Body of pancreas (tissue), 4 donors: Measurements from ENCODE around the gene ARHGAP22. TPM values are rescaled to one million over a fixed set of nuclear protein-coding genes. Genes with fewer than 3 reads are reported as not detected.

Source experiments
- ATAC-seq: fragments of 150-250 bp; one replicate; pipeline ENCODE4 v1.9.1; 2016
- DNase-seq, 4 donors: peaks; one replicate each; pipeline ENCODE4 v3.0.0-alpha.2; 2019
- H3K27ac ChIP-seq, 4 donors: fragments of 200-600 bp; sonication (generic); 1 replicate in 3 of 4; 2 replicates in 1 of 4; pipeline versions ENCODE4 v1.5.1 to v1.6.1; 2016 to 2019; ENCODE audit warnings: mild to moderate bottlenecking in 1 of 4, mixed read lengths in 1 of 4, moderate library complexity in 1 of 4
- H3K27me3 ChIP-seq, 2 donors: fragments of 200-600 bp; sonication (generic); one replicate each; pipeline ENCODE4 v1.6.0; 2016; ENCODE audit warnings: mild to moderate bottlenecking in 1 of 2
- H3K36me3 ChIP-seq, 2 donors: fragments of 200-600 bp; sonication (generic); replicated peaks in 1 of 2; 2 replicates each; pipeline ENCODE4 v1.5.1; 2016; ENCODE audit warnings: low read depth in 2 of 2; ENCODE audit not compliant: insufficient read depth in 1 of 2
- H3K4me1 ChIP-seq: fragments of 200-600 bp; sonication (generic); one replicate; pipeline ENCODE4 v1.6.0; 2016
- H3K4me3 ChIP-seq, 2 donors: fragments of 200-600 bp; sonication (generic); 1 replicate in 1 of 2; 2 replicates in 1 of 2; pipeline ENCODE4 v1.5.1; 2016 to 2019
- H3K9me3 ChIP-seq, 3 donors: fragments of 200-600 bp; sonication (generic); 1 replicate in 2 of 3; 2 replicates in 1 of 3; pipeline ENCODE4 v1.5.1; 2016
- CTCF ChIP-seq, 7 experiments: fragments of 450-650 bp in 4 of 7; fragments of 200-600 bp in 3 of 7; sonication (generic) in 3 of 7; IDR thresholded peaks; one replicate each; pipeline ENCODE4 v1.5.1; 2016 to 2019; ENCODE audit warnings: antibody characterized with exemption in 7 of 7
- POLR2A ChIP-seq, 3 donors: fragments of 450-650 bp; IDR thresholded peaks; one replicate each; pipeline ENCODE4 v1.6.1; 2016; ENCODE audit warnings: antibody characterized with exemption in 3 of 3, mild to moderate bottlenecking in 2 of 3
- WGBS, 2 donors: methylation state at CpG; one replicate each; pipeline ENCODE4 v1.1.5; 2017; 5-methylcytosine and 5-hydroxymethylcytosine counted together
- intact Hi-C: fragments of 100-400 bp; cut with DNase I; formaldehyde crosslinking; loops from one replicate; pipeline ENCODE4 v1.15.1; 2023
- total RNA-seq, 2 donors: library from RNA; depleted of rRNA; stranded (reverse); fragments of >200 nt; gene quantifications; one replicate each; pipeline ENCODE4 v1.1.0, GENCODE V29; 2016

ARHGAP22 gene
- total RNA-seq, 2 donors from 2014 or later, result 1.6 to 4.6 TPM

GRCh38 chr10:48406658-48407057 lies 198.2 kb downstream of the ARHGAP22 start:
- intact Hi-C loops, result no loop called here
- Histone ChIP-seq H3K4me3 (no peak overlapping the region), H3K27ac (no peak overlapping the region), H3K4me1 (no peaks in the 10 kb centered on the region), H3K27me3 (no peaks in the 10 kb centered on the region), H3K36me3 (peaks cover 6 to 8% of the 10 kb centered on the region in 2 donors), H3K9me3 (peaks cover 0 to 3% (median 0%) of the 10 kb centered on the region in 3 donors)
- TF ChIP-seq POLR2A (IDR thresholded peaks at IDR 0.05) (no peak), CTCF (IDR thresholded peaks at IDR 0.05) (no peak)
- DNase-seq (no peak), ATAC-seq (no peak)
- WGBS, 2 donors, result 92 to 95% methylated on average over 4 of the region's 4 CpGs

GRCh38 chr10:48406204-48406603 lies 198.7 kb downstream of the ARHGAP22 start:
- H3K36me3 ChIP-seq, result peaks cover 4 to 8% of the 10 kb centered on the region in 2 donors
- 58 to 98% methylated on average over 3 of the region's 3 CpGs for WGBS, 2 donors
- no peak for ATAC-seq

GRCh38 chr10:48404646-48405045 lies 200.2 kb downstream of the ARHGAP22 start:
- intact Hi-C loops, result no loop called here
- H3K27me3 ChIP-seq, result no peaks in the 10 kb centered on the region
- TF ChIP-seq POLR2A (IDR thresholded peaks at IDR 0.05), result no peak
- no peak for TF ChIP-seq CTCF (IDR thresholded peaks at IDR 0.05)
- H3K36me3 ChIP-seq, result peaks cover 0 to 2% of the 10 kb centered on the region in 2 donors
- 88 to 95% methylated on average over 4 of the region's 4 CpGs for WGBS, 2 donors
- no peak overlapping the region for H3K27ac ChIP-seq
- H3K4me1 ChIP-seq, result peaks cover 12% of the 10 kb centered on the region
- ATAC-seq (no peak), DNase-seq (no peak)
- no peaks in the 10 kb centered on the region for H3K9me3 ChIP-seq
- no peak overlapping the region for H3K4me3 ChIP-seq

More at GRCh38 chr10:48406204-48406603, 198.7 kb downstream of the ARHGAP22 start:
- TF ChIP-seq CTCF (IDR thresholded peaks at IDR 0.05), result no peak
- Histone ChIP-seq H3K27ac (no peak overlapping the region), H3K9me3 (peaks cover 0 to 2% (median 0%) of the 10 kb centered on the region in 3 donors), H3K4me1 (peaks cover 4% of the 10 kb centered on the region), H3K27me3 (no peaks in the 10 kb centered on the region), H3K4me3 (no peak overlapping the region)
- DNase-seq, result no peak
- intact Hi-C loops, result no loop called here

GRCh38 chr10:48400850-48401220 lies 204.0 kb downstream of the ARHGAP22 start:
- peaks cover 20% of the 10 kb centered on the region for H3K4me1 ChIP-seq
- H3K27ac ChIP-seq, result no peak overlapping the region
- no peak overlapping the region for H3K4me3 ChIP-seq
- H3K9me3 ChIP-seq, result no peaks in the 10 kb centered on the region
- intact Hi-C loops, result no loop called here
- no peaks in the 10 kb centered on the region for H3K27me3 ChIP-seq
- DNase-seq (no peak), ATAC-seq (no peak)
- TF ChIP-seq CTCF (IDR thresholded peaks at IDR 0.05), result no peak
- TF ChIP-seq POLR2A (IDR thresholded peaks at IDR 0.05), result no peak
- peaks cover 0 to 2% of the 10 kb centered on the region in 2 donors for H3K36me3 ChIP-seq
- WGBS, 2 donors, result 95 to 97% methylated on average over 1 of the region's 1 CpG

GRCh38 chr10:48400129-48400849 lies 204.6 kb downstream of the ARHGAP22 start:
- H3K4me1 ChIP-seq, result peaks cover 20% of the 10 kb centered on the region
- peaks cover 0 to 1% of the 10 kb centered on the region in 2 donors for H3K36me3 ChIP-seq
- WGBS, 2 donors, result 78 to 79% methylated on average over 3 of the region's 3 CpGs
- intact Hi-C loops, result no loop called here
- DNase-seq, result no peak
- no peak for ATAC-seq
- no peaks in the 10 kb centered on the region for H3K9me3 ChIP-seq
- no peak overlapping the region for H3K27ac ChIP-seq
- TF ChIP-seq POLR2A (IDR thresholded peaks at IDR 0.05) (no peak), CTCF (IDR thresholded peaks at IDR 0.05) (no peak)
- no peaks in the 10 kb centered on the region for H3K27me3 ChIP-seq
- no peak overlapping the region for H3K4me3 ChIP-seq
